HL-60 (cell line): Measurements from ENCODE around the gene MC1R.

Source experiments
- GABPA ChIP-seq: IDR thresholded peaks from 2 replicates; pipeline ENCODE4 v1.6.1; 2012; ENCODE audit warnings: low read depth
- POLR2AphosphoS5 ChIP-seq: IDR thresholded peaks from 2 replicates; pipeline ENCODE4 v1.6.1; 2012; ENCODE audit warnings: low read depth
- SPI1 ChIP-seq: IDR thresholded peaks from 2 replicates; pipeline ENCODE4 v1.6.1; 2012; ENCODE audit warnings: low read depth, mild to moderate bottlenecking, borderline replicate concordance
- TF ChIP-seq, protein P1 (sequence below): IDR thresholded peaks from one replicate; pipeline ENCODE4 v1.5.1; 2011; ENCODE audit warnings: low read length, control low read depth, inconsistent platforms; ENCODE audit not compliant: insufficient read depth
- TF ChIP-seq, protein P2 (sequence below): IDR thresholded peaks from 2 replicates; pipeline ENCODE4 v1.6.1; 2012; ENCODE audit warnings: low read depth; ENCODE audit not compliant: insufficient replicate concordance

DNA sequence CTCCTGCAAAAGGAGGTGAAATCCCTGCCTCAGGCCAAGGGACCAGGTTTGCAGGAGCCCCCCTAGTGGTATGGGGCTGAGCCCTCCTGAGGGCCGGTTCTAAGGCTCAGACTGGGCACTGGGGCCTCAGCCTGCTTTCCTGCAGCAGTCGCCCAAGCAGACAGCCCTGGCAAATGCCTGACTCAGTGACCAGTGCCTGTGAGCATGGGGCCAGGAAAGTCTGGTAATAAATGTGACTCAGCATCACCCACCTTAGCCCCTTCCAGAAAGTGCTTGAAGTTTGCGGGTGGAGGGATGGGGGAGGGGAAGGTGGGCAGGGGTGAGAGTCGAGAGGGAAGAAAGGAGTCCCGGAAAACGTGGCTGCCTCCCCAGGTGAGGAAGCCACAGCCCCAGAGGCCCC is 2.1 kb downstream of the MC1R start:
- TF ChIP-seq, protein P1, sequence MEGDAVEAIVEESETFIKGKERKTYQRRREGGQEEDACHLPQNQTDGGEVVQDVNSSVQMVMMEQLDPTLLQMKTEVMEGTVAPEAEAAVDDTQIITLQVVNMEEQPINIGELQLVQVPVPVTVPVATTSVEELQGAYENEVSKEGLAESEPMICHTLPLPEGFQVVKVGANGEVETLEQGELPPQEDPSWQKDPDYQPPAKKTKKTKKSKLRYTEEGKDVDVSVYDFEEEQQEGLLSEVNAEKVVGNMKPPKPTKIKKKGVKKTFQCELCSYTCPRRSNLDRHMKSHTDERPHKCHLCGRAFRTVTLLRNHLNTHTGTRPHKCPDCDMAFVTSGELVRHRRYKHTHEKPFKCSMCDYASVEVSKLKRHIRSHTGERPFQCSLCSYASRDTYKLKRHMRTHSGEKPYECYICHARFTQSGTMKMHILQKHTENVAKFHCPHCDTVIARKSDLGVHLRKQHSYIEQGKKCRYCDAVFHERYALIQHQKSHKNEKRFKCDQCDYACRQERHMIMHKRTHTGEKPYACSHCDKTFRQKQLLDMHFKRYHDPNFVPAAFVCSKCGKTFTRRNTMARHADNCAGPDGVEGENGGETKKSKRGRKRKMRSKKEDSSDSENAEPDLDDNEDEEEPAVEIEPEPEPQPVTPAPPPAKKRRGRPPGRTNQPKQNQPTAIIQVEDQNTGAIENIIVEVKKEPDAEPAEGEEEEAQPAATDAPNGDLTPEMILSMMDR: no peak
- TF ChIP-seq, protein P2, sequence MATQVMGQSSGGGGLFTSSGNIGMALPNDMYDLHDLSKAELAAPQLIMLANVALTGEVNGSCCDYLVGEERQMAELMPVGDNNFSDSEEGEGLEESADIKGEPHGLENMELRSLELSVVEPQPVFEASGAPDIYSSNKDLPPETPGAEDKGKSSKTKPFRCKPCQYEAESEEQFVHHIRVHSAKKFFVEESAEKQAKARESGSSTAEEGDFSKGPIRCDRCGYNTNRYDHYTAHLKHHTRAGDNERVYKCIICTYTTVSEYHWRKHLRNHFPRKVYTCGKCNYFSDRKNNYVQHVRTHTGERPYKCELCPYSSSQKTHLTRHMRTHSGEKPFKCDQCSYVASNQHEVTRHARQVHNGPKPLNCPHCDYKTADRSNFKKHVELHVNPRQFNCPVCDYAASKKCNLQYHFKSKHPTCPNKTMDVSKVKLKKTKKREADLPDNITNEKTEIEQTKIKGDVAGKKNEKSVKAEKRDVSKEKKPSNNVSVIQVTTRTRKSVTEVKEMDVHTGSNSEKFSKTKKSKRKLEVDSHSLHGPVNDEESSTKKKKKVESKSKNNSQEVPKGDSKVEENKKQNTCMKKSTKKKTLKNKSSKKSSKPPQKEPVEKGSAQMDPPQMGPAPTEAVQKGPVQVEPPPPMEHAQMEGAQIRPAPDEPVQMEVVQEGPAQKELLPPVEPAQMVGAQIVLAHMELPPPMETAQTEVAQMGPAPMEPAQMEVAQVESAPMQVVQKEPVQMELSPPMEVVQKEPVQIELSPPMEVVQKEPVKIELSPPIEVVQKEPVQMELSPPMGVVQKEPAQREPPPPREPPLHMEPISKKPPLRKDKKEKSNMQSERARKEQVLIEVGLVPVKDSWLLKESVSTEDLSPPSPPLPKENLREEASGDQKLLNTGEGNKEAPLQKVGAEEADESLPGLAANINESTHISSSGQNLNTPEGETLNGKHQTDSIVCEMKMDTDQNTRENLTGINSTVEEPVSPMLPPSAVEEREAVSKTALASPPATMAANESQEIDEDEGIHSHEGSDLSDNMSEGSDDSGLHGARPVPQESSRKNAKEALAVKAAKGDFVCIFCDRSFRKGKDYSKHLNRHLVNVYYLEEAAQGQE: no peak
- TF ChIP-seq GABPA (no peak), POLR2AphosphoS5 (no peak), SPI1 (no peak)
